GM20000 (cell line): ENCODE results near the gene KDM6A.

ENCODE experiments used
- DNase-seq: peaks from one replicate; pipeline ENCODE4 v3.0.0; 2012; ENCODE audit warnings: low spot score
- CTCF ChIP-seq: IDR thresholded peaks from 2 replicates; pipeline ENCODE4 v1.5.1; 2012; ENCODE audit warnings: mild to moderate bottlenecking, control low read depth; ENCODE audit errors: extremely low read depth, missing control alignments

KDM6A gene

GRCh38 chrX:45001048-45001447, 128.1 kb downstream of the KDM6A start:
- no peak for TF ChIP-seq CTCF

GRCh38 chrX:45003085-45003484, 130.1 kb downstream of the KDM6A start:
- DNase-seq: no peak
- TF ChIP-seq CTCF: no peak

More at GRCh38 chrX:45001048-45001447, 128.1 kb downstream of the KDM6A start:
- no peak for DNase-seq

GRCh38 chrX:45006002-45006800, 133.2 kb downstream of the KDM6A start:
- no peak for DNase-seq
- no peak for TF ChIP-seq CTCF

- peak; percentile 26 for DNase-seq
- no peak for TF ChIP-seq CTCF
Measured at GRCh38 chrX:45007598-45007997, 134.6 kb downstream of the KDM6A start.

- no peak for TF ChIP-seq CTCF
- DNase-seq: no peak
Measured at GRCh38 chrX:45009371-45010000, 136.5 kb downstream of the KDM6A start.

- DNase-seq: no peak
- no peak for TF ChIP-seq CTCF
Measured at GRCh38 chrX:45011131-45011530, 138.1 kb downstream of the KDM6A start.

GRCh38 chrX:45011597-45011996, 138.6 kb downstream of the KDM6A start:
- TF ChIP-seq CTCF: no peak
- no peak for DNase-seq
